Fibroblast of skin of left quadriceps (primary cell): ENCODE results near the gene HMSD.

Source experiments
- DNase-seq, 2 experiments: peaks; one replicate each; pipeline ENCODE4 v3.0.0-alpha.2; 2013; ENCODE audit warnings: low read depth in 2 of 2

The HMSD gene

DNA sequence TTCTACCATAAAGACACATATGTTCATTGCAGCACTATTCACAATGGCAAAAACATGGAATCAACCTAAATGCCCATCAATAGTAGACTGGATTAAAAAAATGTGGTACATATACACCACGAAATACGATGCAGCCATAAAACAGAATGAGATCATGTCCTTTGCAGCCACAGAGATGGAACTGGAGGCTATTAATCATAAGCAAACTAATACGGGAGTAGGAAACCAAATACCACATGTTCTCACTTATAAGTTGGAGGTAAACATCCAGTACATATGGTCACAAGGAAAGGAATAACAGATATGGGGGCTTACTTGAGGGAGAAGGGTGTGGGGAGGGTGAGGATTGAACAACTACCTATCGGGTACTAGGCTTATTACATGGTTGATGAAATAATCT, 7.7 kb downstream of the HMSD start:
- peak; percentile 78 to 80 for DNase-seq

DNA sequence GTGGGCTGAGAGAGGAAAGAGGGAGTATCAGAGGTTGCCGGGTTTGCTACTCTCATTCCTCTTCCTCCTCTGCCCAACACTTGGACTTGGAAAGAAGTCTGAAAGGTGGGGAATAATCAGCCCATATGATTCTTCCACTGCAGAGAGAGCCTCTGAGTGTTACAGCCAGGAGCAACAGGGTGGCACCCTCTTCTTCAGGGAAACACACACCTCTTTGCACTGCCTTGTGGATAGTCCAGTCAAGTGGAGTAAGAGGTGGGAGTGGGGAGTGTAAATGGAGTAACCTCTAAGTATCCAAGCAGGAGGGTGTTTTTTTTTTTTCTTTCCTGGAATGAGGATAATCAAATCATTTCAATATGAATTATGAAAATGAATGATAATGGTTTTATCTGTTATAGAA, 11.8 kb downstream of the HMSD start:
- DNase-seq = no peak

DNA sequence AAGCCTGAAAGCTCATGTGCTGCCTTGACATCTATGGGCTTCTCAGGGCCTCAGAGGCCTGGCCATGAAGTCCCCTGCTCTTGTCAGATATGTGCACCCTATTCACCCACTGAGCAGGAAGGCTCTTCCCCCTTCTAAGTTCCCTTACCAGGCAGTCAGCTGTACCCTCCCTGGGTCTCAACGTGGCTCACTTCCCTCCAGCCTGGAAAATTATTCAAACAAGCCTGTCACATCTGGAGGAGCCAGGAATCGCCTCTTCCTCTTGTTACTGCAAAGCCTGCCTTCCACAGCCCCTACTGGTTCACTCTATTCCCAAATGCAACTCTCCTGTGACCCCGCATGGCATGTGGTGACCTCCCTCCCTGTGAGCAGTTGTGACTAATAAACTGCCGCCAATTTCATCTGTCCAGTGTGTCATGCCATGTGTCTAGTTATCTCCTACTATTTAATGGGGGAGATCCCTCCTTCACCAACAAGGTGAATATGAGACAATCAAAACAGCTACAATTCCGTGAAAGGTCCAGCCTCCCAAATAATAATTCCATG, 12.4 kb downstream of the HMSD start:
- no peak for DNase-seq

DNA sequence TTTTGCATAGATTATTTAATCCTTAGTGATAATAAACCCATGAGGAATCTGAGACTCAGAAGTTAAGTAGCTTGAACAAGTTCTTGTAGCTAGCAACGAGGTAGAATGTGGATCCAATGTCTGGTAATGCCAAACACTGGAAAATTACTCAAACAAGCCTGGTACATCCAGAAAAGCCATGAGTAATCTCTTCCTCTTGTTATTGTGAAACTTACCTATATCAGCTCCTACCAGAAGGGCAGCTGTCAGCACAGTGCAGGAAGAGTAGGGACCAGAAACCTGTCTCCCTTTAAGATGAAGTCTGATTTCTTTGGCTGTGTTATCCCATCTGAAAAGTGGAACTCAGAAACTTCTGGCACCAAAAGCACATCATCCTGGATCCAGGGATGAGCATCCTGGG, 13.0 kb downstream of the HMSD start:
- DNase-seq = no peak

DNA sequence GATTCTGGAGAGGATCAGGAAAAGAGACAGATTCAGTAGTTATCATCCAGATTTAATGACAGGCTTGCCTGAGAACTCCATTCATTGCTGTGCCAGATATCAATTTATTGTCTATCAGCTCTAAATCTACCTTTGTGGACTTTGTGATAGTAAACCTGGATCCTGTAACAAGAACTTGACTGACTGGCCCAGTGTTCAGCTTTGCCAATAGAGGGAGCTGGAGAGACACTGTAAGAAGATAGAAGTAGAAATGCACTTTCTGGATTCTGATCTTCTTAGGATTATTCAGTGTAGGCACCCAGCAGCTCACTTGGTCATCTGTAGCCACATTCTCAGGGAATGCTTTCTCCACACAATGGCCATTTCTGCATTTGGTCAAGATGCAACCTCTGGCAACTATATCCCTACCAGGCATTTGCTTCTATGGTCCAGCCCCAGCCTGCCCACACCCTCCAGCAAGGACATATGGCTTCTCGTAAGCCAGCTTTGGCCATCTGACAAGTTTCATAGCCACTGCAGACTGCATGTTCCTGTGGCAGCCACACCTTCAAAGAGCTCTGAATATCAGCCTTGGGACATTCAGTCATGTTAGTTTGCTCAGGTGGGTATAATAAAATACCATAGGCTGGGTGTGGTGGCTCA, 14.6 kb downstream of the HMSD start:
- peak in 1 of 2 experiments; percentile 21 for DNase-seq

DNA sequence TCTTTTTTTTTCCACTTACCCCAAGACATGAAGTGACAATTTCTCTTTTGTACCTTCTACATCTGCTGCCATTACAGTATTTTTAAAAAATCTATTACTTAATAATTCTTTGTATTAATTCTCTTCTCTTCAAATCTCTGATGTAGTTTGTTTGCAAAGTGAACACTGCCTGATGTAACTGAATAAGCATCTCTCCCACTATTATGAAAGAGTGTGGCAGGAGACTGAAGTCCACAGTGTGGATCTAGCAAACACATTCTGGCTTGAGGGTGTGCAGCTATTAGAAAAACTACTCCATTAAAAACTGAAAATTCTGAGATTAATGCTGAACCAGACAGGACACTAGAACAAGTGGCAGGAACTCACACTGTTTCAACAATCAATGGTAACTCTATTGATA, 15.8 kb downstream of the HMSD start:
- no peak for DNase-seq

DNA sequence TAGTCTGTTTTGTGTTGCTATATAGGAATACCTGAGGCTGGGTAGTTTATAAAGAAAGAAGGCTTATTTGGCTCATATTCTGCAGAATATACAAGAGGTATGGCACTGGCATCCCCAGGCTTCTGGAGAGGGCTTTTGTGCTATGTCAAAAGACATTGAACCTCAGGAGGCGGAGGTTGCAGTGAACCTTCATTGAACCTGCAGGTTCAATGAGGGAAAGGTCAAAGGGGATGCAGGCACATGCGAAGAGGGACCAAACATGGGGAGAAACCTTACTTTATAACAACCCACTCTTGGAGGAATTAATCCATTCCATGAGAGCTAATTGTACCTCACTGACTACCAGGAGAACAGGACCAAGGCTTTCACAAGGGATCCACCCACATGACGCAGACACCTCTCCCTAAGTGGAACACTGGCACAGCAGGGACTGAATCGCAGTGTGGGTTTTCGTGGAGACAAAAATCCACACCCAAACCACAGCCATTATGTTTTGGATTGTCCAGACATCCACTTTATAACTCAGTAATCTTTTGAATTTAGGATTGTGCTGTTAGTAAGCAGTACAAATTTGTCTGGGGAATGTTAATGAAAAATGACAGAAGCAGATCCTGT, 16.7 kb downstream of the HMSD start:
- no peak for DNase-seq

DNA sequence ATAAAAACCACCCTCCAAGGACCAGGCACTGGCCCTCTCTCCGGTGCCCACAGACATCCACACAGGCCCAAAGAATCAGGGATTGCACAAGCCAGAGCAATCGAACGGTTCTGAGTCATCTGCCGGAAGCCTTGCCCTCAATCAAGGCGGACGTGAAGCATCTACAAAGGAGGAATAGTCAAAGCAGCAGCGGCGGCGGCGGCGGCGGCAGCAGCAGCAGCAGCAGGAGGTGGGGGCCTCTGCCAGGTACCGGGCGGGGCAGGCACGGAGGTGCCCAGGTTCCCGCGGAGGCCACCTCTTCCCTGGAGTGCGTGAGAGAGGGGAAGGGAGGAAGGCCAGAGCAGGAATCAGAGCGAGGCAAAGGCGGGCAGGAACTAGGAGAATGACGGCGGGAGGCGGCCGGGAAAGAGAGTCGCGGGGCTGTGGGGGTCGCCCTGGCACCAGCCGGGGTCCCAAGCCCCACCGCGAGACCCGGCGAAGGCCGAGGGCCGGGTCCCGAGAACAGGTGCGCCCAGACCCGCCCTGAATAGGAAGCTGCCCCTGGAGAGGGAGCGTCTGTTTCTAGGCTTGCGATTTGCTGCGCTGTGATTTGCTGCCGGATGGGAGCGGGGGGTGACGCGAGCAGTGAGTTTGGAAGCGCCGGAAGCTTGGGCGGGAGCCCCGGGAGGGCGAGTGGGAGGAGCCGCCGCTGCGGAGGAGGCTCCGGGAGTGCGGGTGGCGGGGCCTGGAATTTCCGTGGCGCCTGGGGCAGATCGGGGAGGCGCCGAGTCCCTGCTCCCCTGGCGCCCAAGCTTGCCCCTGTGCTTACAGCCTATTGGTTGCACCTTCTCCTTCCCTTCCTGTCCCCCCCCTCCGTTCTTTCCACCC, 21.1 kb downstream of the HMSD start, which contains the start of gene SERPINB8:
TSS of gene SERPINB8 (plus strand) at position 140 of the 867 bp plus-strand sequence. CDS start 8,228 bp downstream, outside the sequence.
- peak; percentile 85 to 88 for DNase-seq

DNA sequence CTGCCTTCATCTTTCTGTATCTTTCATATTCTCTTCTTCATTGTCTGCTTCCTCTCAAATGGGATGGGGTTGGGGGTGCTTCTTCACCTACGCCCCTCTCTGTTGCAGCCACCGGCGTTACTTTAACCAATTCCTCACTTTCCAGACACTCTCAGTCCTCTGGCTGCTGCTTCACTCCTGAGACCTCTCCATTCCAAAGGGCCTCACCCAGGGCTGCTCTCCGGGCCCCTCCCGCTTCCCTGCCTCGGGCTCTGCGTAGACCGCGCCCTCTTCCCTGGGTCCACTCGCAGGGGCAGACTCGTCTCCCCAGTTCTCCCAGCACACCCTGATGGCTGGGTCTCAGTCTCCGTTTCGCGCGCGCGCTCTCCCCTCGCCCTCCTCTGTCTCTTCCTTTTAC, 21.7 kb downstream of the HMSD start:
- DNase-seq = no peak

DNA sequence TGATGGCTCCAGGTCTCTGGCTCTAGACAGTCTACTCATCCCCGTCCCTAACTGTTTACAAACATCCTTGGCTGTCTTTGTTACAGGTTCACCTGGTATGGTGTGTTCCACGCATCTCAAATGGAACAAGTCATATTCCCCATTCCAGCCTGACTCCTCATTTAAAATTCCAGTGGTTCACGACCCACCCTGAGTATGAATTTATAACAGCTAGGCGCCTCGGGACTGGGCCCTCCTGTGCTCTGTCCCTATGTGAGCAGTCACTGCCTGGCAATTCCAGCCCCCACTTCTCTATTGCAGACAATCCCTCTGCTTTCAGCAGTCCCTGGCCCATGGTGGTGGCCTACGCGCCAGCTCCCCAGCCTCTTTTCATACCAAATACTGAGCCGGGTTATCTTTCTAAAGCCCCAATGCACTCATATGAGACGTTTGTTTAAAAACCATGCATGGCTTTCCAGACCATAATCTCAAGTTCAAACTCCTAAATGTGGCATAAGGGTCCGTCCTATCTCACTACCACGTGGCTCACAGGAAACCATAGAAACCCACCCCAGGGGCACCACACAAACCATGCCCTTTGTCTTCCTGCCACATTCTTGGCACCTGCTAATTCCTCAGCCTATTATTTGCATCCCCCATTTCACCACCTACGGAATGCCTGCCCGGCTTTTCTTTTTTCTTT, 22.4 kb downstream of the HMSD start:
- no peak for DNase-seq

DNA sequence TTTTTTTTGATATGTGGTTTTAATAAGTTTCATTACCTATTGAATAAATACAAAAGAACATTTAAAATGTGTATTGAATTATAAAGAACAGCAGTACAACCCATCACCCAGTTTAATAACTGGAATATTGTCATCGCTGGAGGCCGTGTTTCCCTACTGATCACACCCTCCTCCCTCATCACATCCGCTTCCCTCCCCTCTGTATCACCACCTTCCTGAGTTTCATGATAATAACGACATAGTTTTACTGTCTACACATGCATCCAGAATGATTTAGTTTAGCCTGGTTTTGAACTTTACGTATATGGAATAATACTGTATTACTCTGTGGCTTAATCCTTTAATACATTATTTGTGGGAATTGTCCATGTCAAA, 22.9 kb downstream of the HMSD start:
- DNase-seq = no peak

DNA sequence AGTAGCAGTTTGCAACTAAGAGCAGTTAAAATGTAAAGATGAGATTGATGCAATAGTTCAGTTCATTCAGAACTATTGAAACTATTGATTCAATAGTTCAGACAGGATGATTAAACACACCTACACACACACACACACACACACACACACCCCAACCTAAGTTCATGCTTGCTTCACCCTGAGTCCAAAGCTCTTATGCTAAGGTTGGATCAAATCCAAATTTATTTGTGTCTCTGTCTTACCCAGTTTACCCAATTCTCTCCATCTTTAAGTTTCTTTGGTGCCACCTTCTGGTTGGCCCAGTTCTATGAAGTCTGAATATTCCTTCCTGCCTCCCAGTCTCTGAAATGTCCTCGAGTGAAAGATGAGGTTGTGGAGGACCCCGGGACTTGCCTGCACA, 25.9 kb downstream of the HMSD start:
- DNase-seq = peak in 1 of 2 experiments; percentile 17

DNA sequence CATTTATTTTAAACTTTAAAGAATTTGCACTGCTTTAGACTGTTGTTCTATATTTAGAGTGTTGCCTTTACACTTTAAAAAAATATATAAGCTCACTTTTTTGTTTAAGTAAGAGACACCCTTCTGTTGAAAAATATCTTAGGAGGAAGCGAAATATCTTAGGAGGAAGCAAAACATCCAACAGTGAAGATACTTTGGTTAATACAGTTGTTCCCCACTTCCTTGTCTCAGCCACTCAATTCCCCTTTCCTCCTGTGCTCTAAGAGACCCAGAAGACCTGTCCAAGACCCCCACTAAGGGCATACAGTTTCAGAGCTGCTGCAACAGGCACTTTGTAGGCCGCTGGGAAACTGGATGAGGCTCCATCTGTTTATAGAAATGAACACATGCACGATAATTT, 26.5 kb downstream of the HMSD start:
- DNase-seq = no peak

DNA sequence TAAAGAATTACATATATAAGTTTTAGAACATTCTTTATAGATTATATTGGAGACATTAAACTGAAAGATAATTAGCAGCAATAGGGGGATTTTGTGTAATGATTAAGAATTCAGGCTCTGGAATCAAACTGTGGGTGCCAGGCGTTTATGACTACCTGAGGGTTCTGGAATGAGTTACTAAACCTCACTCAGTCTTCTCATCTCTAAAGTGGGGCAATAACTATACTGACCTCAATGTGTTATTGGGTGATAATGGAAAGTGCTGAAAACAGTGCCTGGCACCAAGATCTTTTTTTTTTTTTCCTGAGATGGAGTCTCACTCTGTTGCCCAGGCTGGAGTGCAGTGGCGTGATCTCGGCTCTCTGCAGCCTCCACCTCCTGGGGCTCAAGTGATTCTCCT, 27.9 kb downstream of the HMSD start:
- DNase-seq = no peak

DNA sequence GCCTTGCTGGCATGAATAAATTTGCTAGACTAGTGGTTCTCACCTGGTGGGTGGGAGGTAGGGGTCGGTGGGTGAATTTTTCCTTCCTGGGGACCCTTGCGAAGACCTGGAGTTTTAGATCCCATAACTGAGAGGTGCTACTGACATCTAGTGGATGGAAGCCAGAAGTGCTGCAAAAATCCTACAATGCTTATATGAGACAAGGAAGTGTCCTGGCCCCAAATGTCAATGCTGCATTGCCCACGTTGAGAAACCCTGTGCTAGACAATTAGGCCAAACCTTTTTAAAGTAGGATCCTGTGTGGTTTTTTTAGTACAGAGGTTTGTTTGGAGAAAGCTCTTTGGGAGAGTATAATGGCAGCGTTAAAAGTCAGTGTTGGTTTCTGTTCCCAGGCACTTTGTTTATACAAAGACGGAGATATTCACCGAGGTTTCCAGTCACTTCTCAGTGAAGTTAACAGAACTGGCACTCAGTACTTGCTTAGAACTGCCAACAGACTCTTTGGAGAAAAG, 30.4 kb downstream of the HMSD start:
- DNase-seq = peak; percentile 46 to 50

DNA sequence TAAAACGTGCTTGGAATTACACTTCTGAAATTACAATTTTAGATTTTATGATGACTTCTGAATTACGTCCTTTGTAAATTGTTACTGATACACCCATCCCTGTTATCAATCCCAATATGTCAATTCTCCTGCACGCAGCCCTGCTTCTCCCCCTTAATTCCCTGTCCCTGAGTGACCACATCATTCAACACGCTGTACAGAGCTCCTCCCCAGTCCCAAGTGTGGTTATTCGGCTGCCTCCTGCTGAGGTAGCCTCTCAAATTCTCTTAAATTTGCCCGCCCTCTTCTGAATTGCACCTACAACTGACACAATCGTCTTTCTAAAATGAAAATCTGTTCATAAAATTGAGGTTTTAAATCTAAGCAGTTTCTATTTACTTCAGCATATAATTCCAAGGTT, 30.9 kb downstream of the HMSD start:
- no peak for DNase-seq

DNA sequence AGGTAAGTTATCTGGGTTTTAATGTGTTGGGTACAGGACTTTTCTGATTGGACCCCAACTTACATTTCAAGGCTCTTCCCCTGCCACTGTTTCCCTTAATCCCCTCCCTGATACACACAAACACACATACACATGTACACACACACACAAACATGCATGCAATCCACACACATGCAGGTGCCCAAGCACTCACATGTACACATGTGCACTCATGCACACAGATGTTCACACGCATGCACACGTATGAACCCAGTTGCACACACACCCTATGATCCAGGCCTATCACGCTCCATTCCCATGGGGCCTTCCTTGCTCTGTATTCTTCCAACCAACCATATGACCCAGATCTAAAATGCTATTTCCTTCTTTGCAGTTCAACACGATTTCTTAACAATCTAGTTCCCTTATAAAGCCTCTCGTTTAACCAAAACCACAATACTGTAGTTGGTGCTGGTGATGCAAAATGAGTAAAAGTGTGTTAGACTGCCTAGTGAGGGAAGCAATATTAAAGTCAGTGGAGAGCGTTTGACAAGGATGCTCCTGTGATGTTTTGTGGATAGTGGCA, 31.9 kb downstream of the HMSD start:
- DNase-seq = no peak

DNA sequence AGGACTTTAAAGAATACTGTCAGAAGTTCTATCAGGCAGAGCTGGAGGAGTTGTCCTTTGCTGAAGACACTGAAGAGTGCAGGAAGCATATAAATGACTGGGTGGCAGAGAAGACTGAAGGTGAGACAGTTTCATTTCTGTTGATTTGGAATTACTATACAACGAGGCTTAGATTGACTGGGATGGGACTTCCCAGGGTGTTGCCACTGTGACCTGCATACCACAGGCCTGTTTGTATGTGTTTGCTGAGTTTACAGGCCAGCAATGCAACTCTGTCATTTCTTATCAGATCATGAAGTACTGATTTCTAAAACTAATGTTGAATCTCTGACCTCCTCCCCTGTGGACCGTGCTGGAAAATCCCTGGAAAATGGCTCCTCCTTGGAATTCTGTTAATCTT, 32.6 kb downstream of the HMSD start:
- DNase-seq = no peak

DNA sequence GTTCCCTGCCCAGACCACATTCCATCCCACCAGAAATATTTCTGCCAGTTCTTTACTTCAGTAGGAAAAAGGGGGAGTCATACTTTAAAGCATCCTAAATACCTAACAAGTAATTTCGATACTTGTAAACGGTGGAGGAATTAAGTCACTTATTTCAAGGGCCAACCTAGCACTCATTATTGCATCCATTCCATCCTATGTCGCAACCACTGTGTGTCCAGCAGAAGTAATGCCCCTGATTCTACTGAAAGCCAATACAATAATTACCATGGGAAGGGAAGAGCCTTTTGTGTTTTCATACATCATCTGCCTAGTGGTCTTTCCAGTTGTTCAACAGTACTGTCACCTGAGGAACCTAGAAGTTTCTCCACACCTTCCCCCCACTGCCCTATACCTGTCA, 33.3 kb downstream of the HMSD start:
- DNase-seq = no peak

DNA sequence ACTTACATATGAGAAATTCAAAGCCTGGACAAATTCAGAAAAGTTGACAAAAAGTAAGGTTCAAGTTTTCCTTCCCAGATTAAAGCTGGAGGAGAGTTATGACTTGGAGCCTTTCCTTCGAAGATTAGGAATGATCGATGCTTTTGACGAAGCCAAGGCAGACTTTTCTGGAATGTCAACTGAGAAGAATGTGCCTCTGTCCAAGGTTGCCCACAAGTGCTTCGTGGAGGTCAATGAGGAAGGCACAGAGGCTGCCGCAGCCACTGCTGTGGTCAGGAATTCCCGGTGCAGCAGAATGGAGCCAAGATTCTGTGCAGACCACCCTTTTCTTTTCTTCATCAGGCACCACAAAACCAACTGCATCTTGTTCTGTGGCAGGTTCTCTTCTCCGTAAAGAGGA, 37.8 kb downstream of the HMSD start:
- no peak for DNase-seq

DNA sequence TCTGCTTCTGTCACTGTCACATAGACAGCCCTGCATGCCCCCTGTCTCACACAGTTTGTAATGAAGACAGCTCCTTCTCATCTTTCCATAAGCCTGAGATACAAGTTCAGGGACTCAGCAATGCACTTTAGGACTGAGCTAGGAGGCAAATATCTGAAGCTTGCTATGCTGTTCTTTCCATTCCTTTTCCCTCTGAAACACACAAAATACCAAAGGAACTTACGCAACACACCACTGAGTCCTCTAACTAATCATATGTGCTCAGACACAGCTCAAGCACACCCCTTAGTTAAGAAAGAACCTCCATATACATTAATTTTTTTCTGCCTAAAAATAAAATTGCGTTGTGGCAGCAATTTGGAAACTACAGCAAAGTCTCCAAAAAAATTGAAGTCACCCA, 38.6 kb downstream of the HMSD start:
- DNase-seq = no peak
